ENCODE results near the gene ATP1A2.
"Not testable (repeated sequence)": the region's sequence is repeated elsewhere in the genome, so short reads cannot be mapped to it uniquely, and the experiment has no call there.

The ATP1A2 gene

GRCh38 chr1:160099716-160100375 is 15.7 kb upstream of the ATP1A2 start:
- DNase-seq (ENCODE audit: extremely low read depth in 1 of 2, low read depth in 1 of 2), result no peak

GRCh38 chr1:160101037-160101716 is 14.4 kb upstream of the ATP1A2 start:
- DNase-seq (ENCODE audit: extremely low read depth in 1 of 2, low read depth in 1 of 2), result peak; percentile 44 to 58

- no peak for DNase-seq (ENCODE audit: extremely low read depth in 1 of 2, low read depth in 1 of 2)
Measured at GRCh38 chr1:160101717-160102522, 13.6 kb upstream of the ATP1A2 start.

- no peak for DNase-seq (ENCODE audit: extremely low read depth in 1 of 2, low read depth in 1 of 2)
Measured at GRCh38 chr1:160103658-160104408, 11.7 kb upstream of the ATP1A2 start.

GRCh38 chr1:160104486-160104885 is 11.1 kb upstream of the ATP1A2 start:
- no peak for DNase-seq (ENCODE audit: extremely low read depth in 1 of 2, low read depth in 1 of 2)

- no peak for DNase-seq (ENCODE audit: extremely low read depth in 1 of 2, low read depth in 1 of 2)
Measured at GRCh38 chr1:160105155-160105554, 10.4 kb upstream of the ATP1A2 start.

GRCh38 chr1:160107512-160107911 is 8.0 kb upstream of the ATP1A2 start:
- DNase-seq (ENCODE audit: extremely low read depth in 1 of 2, low read depth in 1 of 2), result no peak

GRCh38 chr1:160108888-160109662 is 6.5 kb upstream of the ATP1A2 start:
- DNase-seq (ENCODE audit: extremely low read depth in 1 of 2, low read depth in 1 of 2), result peak in 1 of 2 donors; percentile 28

GRCh38 chr1:160109686-160110085 is 5.9 kb upstream of the ATP1A2 start:
- DNase-seq (ENCODE audit: extremely low read depth in 1 of 2, low read depth in 1 of 2), result no peak

GRCh38 chr1:160111462-160111861 is 4.1 kb upstream of the ATP1A2 start:
- DNase-seq (ENCODE audit: extremely low read depth in 1 of 2, low read depth in 1 of 2), result not testable (repeated sequence)

- DNase-seq (ENCODE audit: extremely low read depth in 1 of 2, low read depth in 1 of 2), result no peak
Measured at GRCh38 chr1:160112357-160112756, 3.2 kb upstream of the ATP1A2 start.

- DNase-seq (ENCODE audit: extremely low read depth in 1 of 2, low read depth in 1 of 2), result no peak
Measured at GRCh38 chr1:160113407-160113806, 2.2 kb upstream of the ATP1A2 start.

- DNase-seq (ENCODE audit: extremely low read depth in 1 of 2, low read depth in 1 of 2), result no peak
Measured at GRCh38 chr1:160114085-160114484, 1.5 kb upstream of the ATP1A2 start.

GRCh38 chr1:160116283-160117147 is 956 bp downstream of the ATP1A2 start:
- no peak for DNase-seq (ENCODE audit: extremely low read depth in 1 of 2, low read depth in 1 of 2)

- no peak for DNase-seq (ENCODE audit: extremely low read depth in 1 of 2, low read depth in 1 of 2)
Measured at GRCh38 chr1:160117300-160117699, 1.7 kb downstream of the ATP1A2 start.

- no peak for DNase-seq (ENCODE audit: extremely low read depth in 1 of 2, low read depth in 1 of 2)
Measured at GRCh38 chr1:160117709-160118183, 2.2 kb downstream of the ATP1A2 start.

- no peak for DNase-seq (ENCODE audit: extremely low read depth in 1 of 2, low read depth in 1 of 2)
Measured at GRCh38 chr1:160118928-160119327, 3.4 kb downstream of the ATP1A2 start.

- DNase-seq (ENCODE audit: extremely low read depth in 1 of 2, low read depth in 1 of 2), result no peak
Measured at GRCh38 chr1:160120797-160121196, 5.2 kb downstream of the ATP1A2 start.

GRCh38 chr1:160121388-160121787 is 5.8 kb downstream of the ATP1A2 start:
- no peak for DNase-seq (ENCODE audit: extremely low read depth in 1 of 2, low read depth in 1 of 2)
